ENCODE measurements around the gene CATSPERB. TPM values are rescaled to one million over a fixed set of nuclear protein-coding genes. Genes with fewer than 3 reads are reported as not detected.
"Not testable (repeated sequence)": the region's sequence is repeated elsewhere in the genome, so short reads cannot be mapped to it uniquely, and the experiment has no call there.

The CATSPERB gene
- total and polyA plus RNA-seq, 2 donors (not counting 3 experiments of a cell fraction or from before 2014, with no cell fraction given), result not detected

GRCh38 chr14:91606851-91607250 lies 125.0 kb downstream of the CATSPERB start:
- no peaks in the 10 kb centered on the region for H4K20me1 ChIP-seq (replicated peaks; ENCODE audit: control insufficient read depth, extremely low read depth, insufficient read depth, low read length)
- no peak overlapping the region for H3K4me2 ChIP-seq (ENCODE audit: insufficient read depth, low read length)
- H3K9ac ChIP-seq (replicated peaks; ENCODE audit: extremely low read depth, insufficient read depth, low read length), result no peak overlapping the region
- FAIRE-seq, result no peak
- H3K27ac ChIP-seq (ENCODE audit: insufficient read depth, low read depth, low read length), result no peak overlapping the region
- ChIA-PET POLR2A (no interaction called here), CTCF (no interaction called here)
- H3K79me2 ChIP-seq (ENCODE audit: control insufficient read depth, insufficient read depth, low read length), result no peaks in the 10 kb centered on the region
- H3K9me3 ChIP-seq (replicated peaks; ENCODE audit: control insufficient read depth, insufficient read depth, low read length), result no peaks in the 10 kb centered on the region
- no peaks in the 10 kb centered on the region for H3K36me3 ChIP-seq (ENCODE audit: control insufficient read depth in 2 of 2, extremely low read depth in 1 of 2, insufficient read depth in 2 of 2, low read length in 2 of 2)
- no TSS peak for BruUV-seq (replicated peaks)
- dilution Hi-C loops (cut with MboI; ENCODE audit: extremely low pct_ligation_motif_present, low sequenced_read_pairs), result no loop called here
- no peaks in the 10 kb centered on the region for H3K27me3 ChIP-seq (ENCODE audit: control insufficient read depth in 2 of 2, insufficient read depth in 2 of 2, low read length in 2 of 2)
- TF ChIP-seq MYC (IDR thresholded peaks at IDR 0.05; ENCODE audit: low read depth, low read length), result no peak
- TF ChIP-seq JUN (IDR thresholded peaks at IDR 0.05; ENCODE audit: borderline replicate concordance, insufficient read depth, insufficient read length, low read depth), result no peak
- no peak for TF ChIP-seq POLR2AphosphoS5 (IDR thresholded peaks at IDR 0.05; ENCODE audit: insufficient read depth, low read depth, low read length)
- no peak for TF ChIP-seq GATA2 (IDR thresholded peaks at IDR 0.05; ENCODE audit: insufficient read depth, insufficient read length, low read depth, low read length)
- TF ChIP-seq, protein P1, sequence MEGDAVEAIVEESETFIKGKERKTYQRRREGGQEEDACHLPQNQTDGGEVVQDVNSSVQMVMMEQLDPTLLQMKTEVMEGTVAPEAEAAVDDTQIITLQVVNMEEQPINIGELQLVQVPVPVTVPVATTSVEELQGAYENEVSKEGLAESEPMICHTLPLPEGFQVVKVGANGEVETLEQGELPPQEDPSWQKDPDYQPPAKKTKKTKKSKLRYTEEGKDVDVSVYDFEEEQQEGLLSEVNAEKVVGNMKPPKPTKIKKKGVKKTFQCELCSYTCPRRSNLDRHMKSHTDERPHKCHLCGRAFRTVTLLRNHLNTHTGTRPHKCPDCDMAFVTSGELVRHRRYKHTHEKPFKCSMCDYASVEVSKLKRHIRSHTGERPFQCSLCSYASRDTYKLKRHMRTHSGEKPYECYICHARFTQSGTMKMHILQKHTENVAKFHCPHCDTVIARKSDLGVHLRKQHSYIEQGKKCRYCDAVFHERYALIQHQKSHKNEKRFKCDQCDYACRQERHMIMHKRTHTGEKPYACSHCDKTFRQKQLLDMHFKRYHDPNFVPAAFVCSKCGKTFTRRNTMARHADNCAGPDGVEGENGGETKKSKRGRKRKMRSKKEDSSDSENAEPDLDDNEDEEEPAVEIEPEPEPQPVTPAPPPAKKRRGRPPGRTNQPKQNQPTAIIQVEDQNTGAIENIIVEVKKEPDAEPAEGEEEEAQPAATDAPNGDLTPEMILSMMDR (IDR thresholded peaks at IDR 0.05; ENCODE audit: extremely low read depth in 1 of 2, insufficient read depth in 1 of 2, low read depth in 1 of 2, low read length in 2 of 2), result no peak
- no peak for TF ChIP-seq POLR2A (IDR thresholded peaks at IDR 0.05; ENCODE audit: low read depth, low read length)
- TF ChIP-seq FOS (IDR thresholded peaks at IDR 0.05; ENCODE audit: borderline replicate concordance, insufficient read depth, low read length), result no peak
- intact Hi-C loops (cut with micrococcal nuclease), result no loop called here
- H2AFZ ChIP-seq (ENCODE audit: low read depth, low read length), result no peak overlapping the region
- H3K9me1 ChIP-seq (replicated peaks; ENCODE audit: control insufficient read depth, extremely low read depth, insufficient read depth, low read length), result no peaks in the 10 kb centered on the region
- no peaks in the 10 kb centered on the region for H3K4me1 ChIP-seq (ENCODE audit: control insufficient read depth, extremely low read depth, insufficient read depth, low read length)
- no peak for DNase-seq (ENCODE audit: low read depth, low spot score)
- no peak overlapping the region for H3K4me3 ChIP-seq (replicated peaks in 1 of 3; ENCODE audit: insufficient read depth in 1 of 3, low read depth in 1 of 3, low read length in 3 of 3)

- H3K4me3 ChIP-seq (replicated peaks in 1 of 3; ENCODE audit: insufficient read depth in 1 of 3, low read depth in 1 of 3, low read length in 3 of 3); H3K36me3 ChIP-seq (ENCODE audit: control insufficient read depth in 2 of 2, extremely low read depth in 1 of 2, insufficient read depth in 2 of 2, low read length in 2 of 2); FAIRE-seq; H3K9ac ChIP-seq (replicated peaks; ENCODE audit: extremely low read depth, insufficient read depth, low read length); H3K27me3 ChIP-seq (ENCODE audit: control insufficient read depth in 2 of 2, insufficient read depth in 2 of 2, low read length in 2 of 2); H3K4me1 ChIP-seq (ENCODE audit: control insufficient read depth, extremely low read depth, insufficient read depth, low read length); H3K79me2 ChIP-seq (ENCODE audit: control insufficient read depth, insufficient read depth, low read length); DNase-seq (ENCODE audit: low read depth, low spot score); H2AFZ ChIP-seq (ENCODE audit: low read depth, low read length); BruUV-seq (replicated peaks); H4K20me1 ChIP-seq (replicated peaks; ENCODE audit: control insufficient read depth, extremely low read depth, insufficient read depth, low read length); dilution Hi-C loops (cut with MboI; ENCODE audit: extremely low pct_ligation_motif_present, low sequenced_read_pairs); H3K9me1 ChIP-seq (replicated peaks; ENCODE audit: control insufficient read depth, extremely low read depth, insufficient read depth, low read length); H3K27ac ChIP-seq (ENCODE audit: insufficient read depth, low read depth, low read length); POLR2A ChIA-PET; H3K4me2 ChIP-seq (ENCODE audit: insufficient read depth, low read length); intact Hi-C loops (cut with micrococcal nuclease); H3K9me3 ChIP-seq (replicated peaks; ENCODE audit: control insufficient read depth, insufficient read depth, low read length); CTCF ChIA-PET: not testable (repeated sequence)
Measured at GRCh38 chr14:91604611-91605010, 127.3 kb downstream of the CATSPERB start.

Measured in endothelial cell of umbilical vein (primary cell).